Hepatocyte (in vitro differentiated cells): ENCODE measurements around the gene EPHA2.

Experiments
- CTCF ChIP-seq: fragments of 200-600 bp; sonication (generic); IDR thresholded peaks from 2 replicates; pipeline ENCODE4 v1.5.1; 2016; ENCODE audit warnings: antibody characterized with exemption, mild to moderate bottlenecking; ENCODE audit not compliant: poor library complexity
- EZH2 ChIP-seq: fragments of 200-600 bp; sonication (generic); IDR thresholded peaks from 2 replicates; pipeline ENCODE4 v1.6.1; 2016; ENCODE audit warnings: antibody characterized with exemption, mild to moderate bottlenecking, borderline replicate concordance
- EZH2phosphoT487 ChIP-seq: fragments of 200-600 bp; sonication (generic); IDR thresholded peaks from one replicate; pipeline ENCODE4 v1.6.1; 2018; ENCODE audit warnings: antibody characterized with exemption, mild to moderate bottlenecking, low read depth, moderate library complexity; ENCODE audit not compliant: unreplicated experiment, severe bottlenecking

- TF ChIP-seq CTCF (no peak), EZH2 (no peak), EZH2phosphoT487 (no peak)
Measured at GRCh38 chr1:16162163-16162822, 6.4 kb upstream of the EPHA2 start.
